NCI-H524 (cell line): ENCODE data around the gene DMAC2.
"Not testable (repeated sequence)": the region's sequence is repeated elsewhere in the genome, so short reads cannot be mapped to it uniquely, and the experiment has no call there.

Experiments used
- DNase-seq, 2 experiments: peaks; one replicate each; lab custom pipeline; 2025; lab: John Stamatoyannopoulos, UW

DMAC2 gene

DNA sequence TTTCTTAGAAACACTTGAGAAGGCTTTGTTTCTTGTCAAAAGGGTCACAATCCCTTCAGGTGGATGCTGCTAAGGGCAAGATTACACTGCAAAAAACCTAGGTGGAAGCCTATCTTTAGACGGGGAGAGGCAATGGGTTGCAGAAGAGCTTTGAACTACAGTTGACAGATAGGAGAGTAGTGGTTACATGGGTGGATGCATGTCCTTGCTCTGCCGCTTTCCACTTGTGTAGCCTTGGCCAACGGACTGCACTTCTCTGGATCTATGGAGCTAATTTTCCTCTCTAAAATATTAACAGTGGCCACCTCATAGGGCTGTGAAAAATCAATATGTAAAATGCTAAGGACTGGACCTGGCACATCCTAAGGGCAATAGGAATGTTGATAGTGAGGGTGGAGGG is 41.1 kb downstream of the DMAC2 start:
- DNase-seq, result no peak

GRCh38 chr19:41398050-41398418 is 41.7 kb downstream of the DMAC2 start:
- DNase-seq, result no peak

- peak; percentile 99 to 100 for DNase-seq
These were observed 42.3 kb downstream of the DMAC2 start, which contains the start of the genes BCKDHA and EXOSC5 for GRCh38 chr19:41397086-41398049. BCKDHA (plus strand) TSS chr19:41397818; CDS start chr19:41397828, 10 bp downstream. EXOSC5 (minus strand) TSS chr19:41397359; CDS start chr19:41397328, 31 bp downstream.

DNA sequence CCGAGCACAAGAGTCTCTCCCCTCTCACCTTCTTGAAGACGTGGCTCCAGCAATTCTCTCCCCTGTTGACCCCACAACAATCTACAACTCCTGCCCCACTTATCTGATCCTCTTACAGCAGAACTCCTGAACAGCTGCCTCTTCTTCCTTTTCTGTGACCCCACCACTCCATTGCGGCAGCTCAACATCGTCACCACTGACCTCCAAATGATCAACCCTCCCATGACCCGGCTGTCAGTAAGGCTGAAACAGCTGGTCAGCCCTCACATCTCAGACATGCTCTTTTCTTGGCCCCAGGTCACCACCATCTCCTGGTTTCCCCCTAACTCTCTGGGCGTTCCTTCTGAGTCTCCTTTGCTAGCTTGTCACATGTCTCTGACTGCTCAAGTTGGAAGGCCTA is 44.4 kb downstream of the DMAC2 start:
- no peak for DNase-seq

- no peak for DNase-seq
These were observed 46.9 kb downstream of the DMAC2 start for GRCh38 chr19:41392775-41393174.

DNA sequence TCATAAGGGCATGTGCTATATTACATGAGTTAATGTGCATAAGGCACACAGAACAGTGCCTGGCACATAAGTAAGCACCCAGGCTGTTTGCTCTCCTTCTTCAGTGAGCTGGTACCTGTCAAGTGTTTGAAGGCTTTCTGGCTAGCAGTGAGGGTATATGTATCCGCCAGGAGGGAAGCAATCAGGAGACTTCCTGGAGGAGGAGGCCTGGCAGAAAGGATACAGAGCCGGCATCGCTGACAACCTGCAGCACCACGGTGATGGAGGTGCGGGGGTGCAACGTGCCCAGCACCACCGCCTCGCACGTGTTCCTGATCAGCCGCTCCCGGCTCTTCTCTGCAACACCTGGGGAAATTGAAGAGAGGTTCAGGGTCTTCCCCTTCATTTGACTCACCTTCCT is 48.1 kb downstream of the DMAC2 start:
- DNase-seq, result no peak

- DNase-seq, result no peak
These were observed 53.3 kb downstream of the DMAC2 start for GRCh38 chr19:41386442-41386841.

DNA sequence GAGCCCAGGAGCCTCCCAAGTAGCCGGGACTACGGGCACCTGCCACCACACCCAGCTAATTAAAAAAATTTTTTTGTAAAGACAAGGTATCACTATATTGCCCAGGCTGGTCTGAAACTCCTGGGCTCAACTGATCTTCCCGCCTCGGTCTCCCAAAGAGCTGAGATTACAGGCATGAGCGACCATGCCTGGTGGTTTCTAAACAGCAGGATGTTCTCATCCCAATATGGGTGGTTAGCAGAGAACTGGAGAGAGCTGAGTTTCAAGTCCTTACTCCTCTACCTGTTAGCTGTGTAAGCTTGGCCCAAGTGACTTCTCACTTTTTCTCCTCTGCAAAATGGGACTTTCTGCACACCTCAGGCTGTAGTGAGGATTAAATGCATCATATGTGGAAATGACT is 55.4 kb downstream of the DMAC2 start:
- no peak for DNase-seq

DNA sequence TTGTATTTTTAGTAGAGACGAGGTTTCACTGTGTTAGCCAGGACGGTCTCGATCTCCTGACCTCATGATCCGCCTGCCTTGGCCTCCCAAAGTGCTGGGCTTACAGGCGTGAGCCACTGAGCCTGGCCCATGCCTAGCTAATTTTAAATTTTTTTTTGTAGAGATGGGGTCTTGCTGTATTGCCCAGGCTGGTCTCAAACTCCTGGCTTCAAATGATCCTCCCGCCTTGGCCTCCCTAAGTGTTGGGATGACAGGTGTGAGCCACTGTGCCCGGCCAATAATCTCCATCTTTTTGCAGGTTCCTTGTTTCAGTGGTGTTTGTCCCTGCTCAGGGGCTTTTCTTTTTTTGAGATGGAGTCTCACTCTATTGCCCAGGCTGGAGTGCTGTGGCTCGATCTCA is 58.2 kb downstream of the DMAC2 start:
- not testable (repeated sequence) for DNase-seq
